Osteoblast (primary cell): ENCODE measurements around the gene MRC2. TPM values are rescaled to one million over a fixed set of nuclear protein-coding genes. Genes with fewer than 3 reads are reported as not detected.
A peak's percentile ranks its signal among the peaks of the same experiment; 100 is the strongest.

ENCODE experiments used
- DNase-seq: peaks from one replicate; pipeline ENCODE4 v3.0.0; 2011; ENCODE audit warnings: low spot score, mixed read lengths; ENCODE audit not compliant: insufficient read length; ENCODE audit errors: missing footprints
- H2AFZ ChIP-seq: 2 replicates; pipeline ENCODE4 v1.6.0; 2011; ENCODE audit warnings: mild to moderate bottlenecking, low read length
- H3K27ac ChIP-seq: 2 replicates; pipeline ENCODE4 v1.5.1; 2011; ENCODE audit warnings: mild to moderate bottlenecking, low read depth, low read length, moderate library complexity
- H3K27me3 ChIP-seq: 2 replicates; pipeline ENCODE4 v1.6.0; 2012; ENCODE audit warnings: mild to moderate bottlenecking, control low read depth, inconsistent platforms, low read length, moderate library complexity; ENCODE audit not compliant: insufficient read depth
- H3K36me3 ChIP-seq: 2 replicates; pipeline ENCODE4 v1.5.1; 2011; ENCODE audit warnings: mild to moderate bottlenecking, low read length, control low read depth, moderate library complexity; ENCODE audit not compliant: insufficient read depth
- H3K4me1 ChIP-seq: 2 replicates; pipeline ENCODE4 v1.5.1; 2011; ENCODE audit warnings: mild to moderate bottlenecking, low read length, control low read depth, moderate library complexity; ENCODE audit not compliant: insufficient read depth
- H3K4me2 ChIP-seq: 2 replicates; pipeline ENCODE4 v1.6.0; 2011; ENCODE audit warnings: mild to moderate bottlenecking, low read length; ENCODE audit not compliant: insufficient read depth
- H3K4me3 ChIP-seq: fragments of 200-600 bp; sonication (generic); 3 replicates; pipeline ENCODE4 v1.5.1; 2012; ENCODE audit warnings: mild to moderate bottlenecking, low read length, inconsistent platforms; ENCODE audit not compliant: insufficient read depth
- H3K79me2 ChIP-seq: 2 replicates; pipeline ENCODE4 v1.6.0; 2012; ENCODE audit warnings: mild to moderate bottlenecking, low read length, control low read depth, inconsistent platforms; ENCODE audit not compliant: insufficient read depth
- H3K9me3 ChIP-seq: 2 replicates; pipeline ENCODE4 v1.5.1; 2011; ENCODE audit warnings: low read depth, low read length, control low read depth
- H4K20me1 ChIP-seq: 2 replicates; pipeline ENCODE4 v1.6.0; 2012; ENCODE audit warnings: mild to moderate bottlenecking, low read length, control low read depth; ENCODE audit not compliant: insufficient read depth
- total RNA-seq: library from RNA; depleted of rRNA; stranded (reverse); fragments of >200 nt; gene quantifications from 2 replicates; pipeline ENCODE4 v1.2.3, GENCODE V29; 2012
- TF ChIP-seq, protein P1 (sequence below): IDR thresholded peaks from 2 replicates; pipeline ENCODE4 v1.5.1; 2011; ENCODE audit warnings: mild to moderate bottlenecking, low read depth, low read length, moderate library complexity; ENCODE audit errors: extremely low read depth

Gene MRC2
- total RNA-seq, 1 donor, result 552 TPM

DNA sequence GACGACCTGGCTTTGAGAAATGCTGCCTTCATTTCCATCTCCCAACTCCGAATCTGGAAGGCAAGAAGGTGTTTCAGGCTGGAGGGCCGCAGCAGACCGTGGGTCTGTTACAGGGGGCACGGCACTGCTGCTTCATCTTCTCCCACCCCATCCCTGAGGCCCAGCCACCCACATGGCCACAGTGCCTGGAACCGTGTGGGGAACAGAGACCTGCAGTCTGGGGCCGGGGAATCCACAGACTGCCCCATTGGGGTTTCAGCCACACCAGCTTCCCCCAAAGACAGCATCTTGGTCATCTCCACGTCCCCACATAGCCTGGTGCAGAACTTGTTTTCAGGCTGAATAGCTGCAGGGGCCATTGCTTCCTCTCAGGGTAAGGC lies 74.2 kb downstream of the MRC2 start:
- Histone ChIP-seq H2AFZ (no peak overlapping the region), H3K27ac (no peak overlapping the region), H3K36me3 (no peaks in the 10 kb centered on the region), H3K79me2 (no peaks in the 10 kb centered on the region), H4K20me1 (no peaks in the 10 kb centered on the region), H3K9me3 (no peaks in the 10 kb centered on the region), H3K27me3 (no peaks in the 10 kb centered on the region), H3K4me1 (peaks cover 31% of the 10 kb centered on the region), H3K4me2 (no peak overlapping the region), H3K4me3 (no peak overlapping the region)
- TF ChIP-seq, protein P1, sequence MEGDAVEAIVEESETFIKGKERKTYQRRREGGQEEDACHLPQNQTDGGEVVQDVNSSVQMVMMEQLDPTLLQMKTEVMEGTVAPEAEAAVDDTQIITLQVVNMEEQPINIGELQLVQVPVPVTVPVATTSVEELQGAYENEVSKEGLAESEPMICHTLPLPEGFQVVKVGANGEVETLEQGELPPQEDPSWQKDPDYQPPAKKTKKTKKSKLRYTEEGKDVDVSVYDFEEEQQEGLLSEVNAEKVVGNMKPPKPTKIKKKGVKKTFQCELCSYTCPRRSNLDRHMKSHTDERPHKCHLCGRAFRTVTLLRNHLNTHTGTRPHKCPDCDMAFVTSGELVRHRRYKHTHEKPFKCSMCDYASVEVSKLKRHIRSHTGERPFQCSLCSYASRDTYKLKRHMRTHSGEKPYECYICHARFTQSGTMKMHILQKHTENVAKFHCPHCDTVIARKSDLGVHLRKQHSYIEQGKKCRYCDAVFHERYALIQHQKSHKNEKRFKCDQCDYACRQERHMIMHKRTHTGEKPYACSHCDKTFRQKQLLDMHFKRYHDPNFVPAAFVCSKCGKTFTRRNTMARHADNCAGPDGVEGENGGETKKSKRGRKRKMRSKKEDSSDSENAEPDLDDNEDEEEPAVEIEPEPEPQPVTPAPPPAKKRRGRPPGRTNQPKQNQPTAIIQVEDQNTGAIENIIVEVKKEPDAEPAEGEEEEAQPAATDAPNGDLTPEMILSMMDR, result no peak
- DNase-seq, result peak; percentile 57

DNA sequence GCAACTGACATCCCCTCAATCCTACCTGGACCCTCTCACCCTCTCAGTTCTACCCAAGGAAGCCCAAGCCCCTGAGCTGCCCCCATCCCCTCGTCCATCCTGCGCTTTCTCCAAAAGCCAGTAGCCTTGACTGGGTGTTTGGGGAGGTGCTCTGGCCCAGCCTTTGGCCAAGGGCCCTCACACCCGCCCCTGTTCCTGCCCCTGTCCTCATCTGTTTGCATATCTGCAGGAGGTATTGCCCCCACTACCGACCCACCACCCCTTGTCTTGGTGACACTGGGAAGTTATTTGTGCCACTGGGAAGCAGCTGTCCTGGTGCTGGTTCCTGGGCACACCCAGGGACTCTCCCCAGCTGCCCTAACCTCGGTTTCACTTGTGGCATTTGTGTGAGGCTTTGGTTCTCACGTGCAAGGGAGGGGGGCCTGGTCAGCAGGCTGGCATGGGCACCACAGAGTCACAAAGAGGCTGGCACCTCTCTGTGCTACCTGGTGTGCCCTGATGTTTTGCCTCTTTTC lies 75.3 kb downstream of the MRC2 start:
- Histone ChIP-seq H3K9me3 (no peaks in the 10 kb centered on the region), H2AFZ (no peak overlapping the region), H3K27me3 (no peaks in the 10 kb centered on the region), H3K79me2 (no peaks in the 10 kb centered on the region), H3K4me3 (no peak overlapping the region), H3K4me1 (peaks cover 26% of the 10 kb centered on the region), H4K20me1 (no peaks in the 10 kb centered on the region), H3K4me2 (peak overlapping the region; percentile 88), H3K36me3 (no peaks in the 10 kb centered on the region), H3K27ac (peak overlapping the region; percentile 53)
- no peak for DNase-seq
- TF ChIP-seq, protein P1, result no peak

DNA sequence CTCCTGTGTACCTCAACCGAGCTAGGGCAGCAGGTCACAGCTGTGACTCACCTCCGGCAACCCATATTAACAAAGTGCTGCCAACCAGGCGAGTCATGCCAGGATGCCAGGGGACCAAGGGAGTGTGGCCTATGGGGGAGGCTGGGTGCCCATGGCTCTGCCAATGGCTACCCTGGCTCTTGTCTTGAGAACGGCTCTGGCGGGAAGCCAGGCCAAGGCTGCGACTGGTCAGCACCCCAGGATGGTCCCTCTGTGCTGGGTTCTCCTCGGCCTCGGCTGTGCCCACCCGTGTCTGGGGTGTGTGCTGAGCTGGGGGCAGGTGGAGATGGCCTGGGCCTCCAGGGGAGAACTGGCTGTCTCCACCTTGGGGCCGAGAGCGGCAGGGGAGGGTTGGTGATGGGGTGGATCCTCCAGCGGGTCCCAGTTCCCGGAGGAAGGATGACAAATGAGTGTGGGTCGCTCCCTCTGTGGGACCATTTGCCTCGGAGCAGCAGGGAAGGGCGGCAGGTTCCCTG lies 75.8 kb downstream of the MRC2 start:
- H3K27ac ChIP-seq, result peak overlapping the region; percentile 53
- DNase-seq, result peak; percentile 90

DNA sequence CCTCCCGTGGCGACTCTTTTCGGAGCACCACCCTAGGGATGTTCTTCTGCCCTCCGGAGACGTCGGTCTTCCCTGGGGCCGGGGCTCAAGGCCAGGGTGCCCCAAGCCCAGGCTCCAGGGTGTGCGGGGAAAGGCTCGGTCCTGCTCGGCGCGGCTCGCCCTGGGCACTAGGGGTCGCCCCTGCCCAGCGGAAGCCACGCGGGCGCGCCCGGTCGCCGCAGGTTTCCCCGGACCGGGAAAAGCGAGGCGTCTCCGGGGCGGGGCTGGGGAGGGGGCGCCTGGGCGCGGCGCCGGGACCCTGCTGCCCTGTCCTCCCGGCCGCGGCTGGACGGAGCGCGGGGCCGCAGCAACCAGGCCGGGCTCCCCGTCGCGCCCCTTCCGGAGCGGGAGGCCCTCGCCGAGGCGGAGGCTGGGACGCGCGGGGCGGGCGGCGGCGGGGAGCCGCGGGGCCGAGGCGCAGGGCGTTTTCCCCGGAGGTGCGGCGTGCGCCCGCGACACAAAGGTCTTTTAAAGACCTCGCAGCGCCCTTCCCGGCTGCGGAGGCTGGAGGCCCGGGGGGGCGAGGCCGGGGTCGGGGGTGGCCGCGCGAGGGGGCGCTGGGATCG lies 76.4 kb downstream of the MRC2 start:
- Histone ChIP-seq H3K9me3 (peaks cover 4% of the 10 kb centered on the region), H4K20me1 (no peaks in the 10 kb centered on the region), H3K27me3 (no peaks in the 10 kb centered on the region), H3K4me3 (peak overlapping the region; percentile 80), H3K27ac (peak overlapping the region; percentile 53), H2AFZ (peak overlapping the region; percentile 89), H3K36me3 (no peaks in the 10 kb centered on the region), H3K4me2 (peak overlapping the region; percentile 88), H3K4me1 (peaks cover 26% of the 10 kb centered on the region), H3K79me2 (no peaks in the 10 kb centered on the region)
- peak; percentile 97 for DNase-seq
- TF ChIP-seq, protein P1, result peak; percentile 64

More for the DNA sequence above, 75.8 kb downstream of the MRC2 start:
- Histone ChIP-seq H3K36me3 (no peaks in the 10 kb centered on the region), H4K20me1 (no peaks in the 10 kb centered on the region), H3K27me3 (no peaks in the 10 kb centered on the region), H3K9me3 (no peaks in the 10 kb centered on the region), H3K4me2 (peak overlapping the region; percentile 88), H2AFZ (peak overlapping the region; percentile 89), H3K4me1 (peaks cover 26% of the 10 kb centered on the region), H3K79me2 (no peaks in the 10 kb centered on the region), H3K4me3 (peak overlapping the region; percentile 80)
- TF ChIP-seq, protein P1, result no peak
